ENCODE results near the gene OR4X2.
"Not testable (repeated sequence)": the region's sequence is repeated elsewhere in the genome, so short reads cannot be mapped to it uniquely, and the experiment has no call there.

The OR4X2 gene, protein sequence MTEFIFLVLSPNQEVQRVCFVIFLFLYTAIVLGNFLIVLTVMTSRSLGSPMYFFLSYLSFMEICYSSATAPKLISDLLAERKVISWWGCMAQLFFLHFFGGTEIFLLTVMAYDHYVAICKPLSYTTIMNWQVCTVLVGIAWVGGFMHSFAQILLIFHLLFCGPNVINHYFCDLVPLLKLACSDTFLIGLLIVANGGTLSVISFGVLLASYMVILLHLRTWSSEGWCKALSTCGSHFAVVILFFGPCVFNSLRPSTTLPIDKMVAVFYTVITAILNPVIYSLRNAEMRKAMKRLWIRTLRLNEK

DNA sequence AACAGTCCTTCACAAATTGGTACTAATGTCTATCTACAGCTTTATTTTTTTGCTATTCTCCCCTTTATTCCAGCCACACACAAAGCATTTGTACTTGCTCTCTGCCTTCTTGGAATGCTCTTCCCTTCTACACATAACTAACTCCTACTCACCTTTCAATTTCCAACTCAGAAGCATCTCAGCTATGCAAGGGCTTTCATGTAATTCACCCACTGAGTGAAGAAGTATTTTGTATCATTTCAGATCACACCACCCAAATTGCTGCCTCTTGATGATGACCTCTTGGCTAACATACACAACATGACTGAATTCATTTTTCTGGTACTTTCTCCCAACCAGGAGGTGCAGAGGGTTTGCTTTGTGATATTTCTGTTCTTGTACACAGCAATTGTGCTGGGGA lies at the start of gene OR4X2:
TSS of gene OR4X2 (plus strand) at position 301 of the 400 bp plus-strand sequence. CDS start at position 301, 0 bp downstream.
- DNase-seq, result no peak

DNA sequence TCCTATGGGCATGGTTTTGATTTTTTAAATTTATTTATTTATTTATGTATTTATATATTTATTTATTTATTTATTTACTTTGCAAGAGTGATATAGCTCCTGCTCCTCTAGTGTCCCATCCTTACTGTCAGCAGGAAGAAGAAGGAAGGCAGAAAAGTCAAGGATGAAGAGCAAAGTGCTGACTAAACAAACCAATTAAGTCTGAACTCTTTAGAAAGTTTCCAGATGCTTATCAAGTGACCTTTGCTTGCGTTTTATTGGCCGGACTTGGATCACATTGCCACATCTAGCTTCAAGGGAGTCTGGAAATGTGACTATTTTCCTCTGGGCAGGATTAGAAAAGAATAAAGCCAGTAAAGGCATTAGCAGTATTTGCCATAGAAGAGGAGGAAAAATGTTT lies 37.0 kb upstream of the OR4X2 start:
- DNase-seq, result no peak

DNA sequence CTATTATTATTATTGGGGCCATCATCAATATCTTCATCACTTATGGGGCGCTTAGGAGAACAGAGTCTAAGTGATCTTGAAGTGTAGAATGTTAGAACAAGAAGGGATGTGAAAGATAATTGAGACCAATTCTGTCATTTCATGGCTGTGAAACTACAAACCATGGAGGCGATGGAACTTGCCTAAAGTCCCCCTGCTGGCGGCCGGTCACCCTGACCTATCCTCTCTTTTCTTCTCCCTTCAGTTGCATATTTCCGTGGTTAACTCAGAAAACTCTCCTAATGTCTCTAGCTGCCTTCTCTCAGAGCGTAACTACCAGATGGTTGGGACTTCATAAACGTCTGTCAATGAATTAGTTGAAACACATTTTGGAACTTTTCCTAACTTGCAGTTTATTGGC lies 34.9 kb upstream of the OR4X2 start:
- DNase-seq, result no peak

- DNase-seq, result no peak
These were observed 28.4 kb upstream of the OR4X2 start, which contains the start of gene OR4B1 for GRCh38 chr11:48216510-48216909. Gene OR4B1, plus strand, starts transcription at chr11:48216810. Its CDS starts 0 bp downstream, at chr11:48216810.

DNA sequence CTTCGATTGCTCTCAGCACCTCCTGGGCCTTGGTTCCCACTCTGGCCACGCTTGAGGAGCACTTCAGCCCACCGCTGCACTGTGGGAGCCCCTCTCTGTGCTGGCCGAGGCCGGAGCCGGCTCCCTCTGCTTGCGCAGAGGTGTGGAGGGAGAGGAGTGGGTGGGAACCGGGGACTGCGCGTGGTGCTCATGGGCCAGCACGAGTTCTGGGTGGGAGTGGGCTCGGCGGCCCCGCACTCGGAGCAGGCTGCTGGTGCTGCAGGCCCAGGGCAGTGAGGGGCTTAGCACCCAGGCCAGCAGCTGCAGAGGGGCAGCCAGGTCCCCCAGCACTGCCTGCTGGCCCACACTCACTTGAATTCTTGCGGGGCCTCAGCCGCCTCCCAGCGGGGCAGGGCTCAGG lies 16.1 kb upstream of the OR4X2 start:
- no peak for DNase-seq

GRCh38 chr11:48230057-48230456 lies 14.8 kb upstream of the OR4X2 start:
- DNase-seq, result not testable (repeated sequence)

DNA sequence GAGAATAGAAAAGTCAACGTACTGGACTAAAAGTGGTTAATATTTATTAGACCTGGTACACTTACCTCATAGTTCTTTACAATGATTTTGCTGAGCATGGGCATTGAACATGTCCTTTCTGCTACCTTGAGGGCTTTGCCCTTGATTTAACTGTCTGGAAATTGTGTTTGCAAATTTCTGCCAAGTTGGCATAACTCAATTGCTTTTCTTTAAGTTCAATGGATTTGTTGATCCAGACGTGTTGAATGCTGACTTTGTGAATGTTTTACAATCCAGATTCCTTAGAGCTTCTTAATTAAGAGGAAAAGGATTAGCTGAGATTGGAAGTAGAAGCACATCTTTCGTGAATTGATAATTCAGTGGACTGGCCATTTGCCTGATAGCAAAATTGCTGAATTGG lies 7.2 kb upstream of the OR4X2 start:
- DNase-seq, result no peak

DNA sequence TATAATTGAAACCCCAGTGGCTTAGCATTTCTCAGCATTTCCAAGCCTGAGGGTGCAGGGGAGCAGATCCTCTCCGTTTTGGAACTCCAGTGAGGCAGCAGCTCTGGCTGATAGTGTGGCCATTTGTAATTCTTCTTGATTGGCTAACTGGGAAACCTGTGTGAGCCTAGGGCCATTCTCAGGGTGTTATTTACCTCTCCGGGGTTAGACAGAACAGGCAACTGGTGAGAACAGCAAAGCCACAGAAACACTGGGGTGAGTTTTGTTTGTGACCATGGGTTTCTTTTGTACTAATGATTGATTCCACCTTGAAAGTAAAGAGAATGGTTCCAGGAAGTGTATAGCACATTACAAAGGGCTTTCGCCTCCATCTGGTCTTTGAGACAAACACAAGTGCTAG lies 2.4 kb upstream of the OR4X2 start:
- no peak for DNase-seq

DNA sequence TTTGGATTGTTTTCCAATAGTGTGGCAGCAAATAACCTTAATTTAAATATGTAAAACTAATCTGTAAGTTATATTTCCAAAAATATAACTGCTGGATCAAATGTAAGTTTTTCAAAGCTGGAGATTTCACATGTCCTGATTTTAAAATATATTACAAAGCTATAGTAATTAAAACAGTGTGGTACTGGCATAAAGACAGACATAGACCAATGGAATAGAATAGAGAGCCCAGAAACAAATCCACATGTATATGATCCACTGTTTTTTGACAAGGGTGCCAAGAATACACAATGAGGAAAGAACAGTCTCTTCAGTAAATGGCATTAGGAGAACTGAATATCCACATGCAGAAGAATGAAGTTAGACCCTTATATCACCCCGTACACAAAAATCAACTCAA lies 4.0 kb downstream of the OR4X2 start:
- DNase-seq, result no peak

DNA sequence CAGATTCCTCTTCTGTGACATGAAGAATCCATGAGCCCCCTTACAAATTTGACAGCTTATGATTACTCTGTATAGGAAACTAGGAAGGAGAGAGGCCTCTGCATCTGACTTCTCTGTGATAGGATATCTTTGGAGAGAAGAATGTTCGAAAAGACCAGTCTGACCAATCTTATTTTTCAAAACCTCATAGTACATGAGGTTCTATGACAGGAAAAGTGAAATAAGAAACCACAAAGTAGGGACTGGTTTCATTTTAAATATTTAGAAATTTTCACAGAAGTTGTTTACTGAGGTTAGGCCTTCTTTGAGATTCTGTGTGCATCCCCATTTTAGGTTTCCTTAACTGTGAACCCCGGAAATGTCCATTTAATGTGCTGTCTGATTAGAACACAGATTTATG lies 16.7 kb downstream of the OR4X2 start:
- DNase-seq, result no peak

- no peak for DNase-seq
These were observed 18.6 kb downstream of the OR4X2 start, which contains the start of gene OR4X1 for GRCh38 chr11:48263423-48263911. Gene OR4X1, plus strand, starts transcription at chr11:48263861. Its CDS starts 0 bp downstream, at chr11:48263861.

- no peak for DNase-seq
These were observed 25.7 kb downstream of the OR4X2 start for GRCh38 chr11:48270621-48271020.

GRCh38 chr11:48272606-48273005 lies 27.7 kb downstream of the OR4X2 start:
- DNase-seq, result no peak
